Activated CD4-positive, CD25-positive, alpha-beta regulatory T cell treated with anti-CD3 and anti-CD28 coated beads, Interleukin-2, amount 50 U/mL, for 72 hours (primary cell): Measurements from ENCODE around the gene AMBP.

ENCODE experiments used
- DNase-seq: peaks from one replicate; pipeline ENCODE4 v3.0.0; 2021

AMBP gene

DNA sequence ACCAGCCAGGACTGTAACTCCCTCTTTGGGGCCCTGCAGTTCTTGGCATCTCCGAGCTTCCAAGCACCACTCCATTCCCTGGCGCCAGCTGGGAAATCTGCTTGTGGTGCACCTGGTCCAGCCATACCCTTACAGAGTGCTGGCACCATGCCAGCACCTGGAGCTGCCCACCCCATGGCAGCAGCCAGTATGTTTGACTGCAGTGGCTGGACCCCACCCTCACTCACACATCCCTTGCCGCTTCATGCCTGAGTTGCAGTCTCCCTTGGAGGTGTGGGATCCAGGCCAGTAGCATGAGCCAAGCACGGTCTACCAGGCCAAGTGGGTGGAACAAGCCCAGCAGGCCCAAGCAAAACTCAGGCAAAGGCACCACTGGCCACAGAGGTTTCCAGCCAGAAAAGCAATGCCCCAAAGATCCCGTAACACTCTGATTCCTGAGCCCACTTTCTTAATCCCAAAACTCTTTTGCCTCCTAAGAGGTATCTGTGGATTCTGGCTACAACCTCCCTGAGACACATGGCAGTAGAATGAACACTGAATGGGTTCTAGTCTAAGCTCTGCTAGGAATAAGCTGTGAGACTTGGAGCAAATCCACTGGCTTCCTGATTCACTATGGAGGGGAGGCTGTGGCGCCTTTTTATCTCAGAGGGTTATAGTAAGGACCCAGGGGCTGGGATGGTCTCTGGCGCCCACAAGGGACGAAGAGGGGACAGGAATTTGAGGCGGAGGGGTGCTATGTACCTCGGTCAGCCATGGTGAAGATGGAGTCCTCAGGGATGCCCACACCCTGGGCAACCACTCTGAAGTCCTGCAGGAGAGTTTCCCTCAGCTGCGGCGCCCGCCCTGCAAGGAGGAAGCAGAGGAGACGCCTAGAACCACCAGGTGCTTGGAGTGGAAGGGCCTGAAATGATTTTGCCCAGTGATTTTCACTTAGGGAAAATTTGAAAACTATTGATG, 5.6 kb downstream of the AMBP start:
- DNase-seq, result no peak

DNA sequence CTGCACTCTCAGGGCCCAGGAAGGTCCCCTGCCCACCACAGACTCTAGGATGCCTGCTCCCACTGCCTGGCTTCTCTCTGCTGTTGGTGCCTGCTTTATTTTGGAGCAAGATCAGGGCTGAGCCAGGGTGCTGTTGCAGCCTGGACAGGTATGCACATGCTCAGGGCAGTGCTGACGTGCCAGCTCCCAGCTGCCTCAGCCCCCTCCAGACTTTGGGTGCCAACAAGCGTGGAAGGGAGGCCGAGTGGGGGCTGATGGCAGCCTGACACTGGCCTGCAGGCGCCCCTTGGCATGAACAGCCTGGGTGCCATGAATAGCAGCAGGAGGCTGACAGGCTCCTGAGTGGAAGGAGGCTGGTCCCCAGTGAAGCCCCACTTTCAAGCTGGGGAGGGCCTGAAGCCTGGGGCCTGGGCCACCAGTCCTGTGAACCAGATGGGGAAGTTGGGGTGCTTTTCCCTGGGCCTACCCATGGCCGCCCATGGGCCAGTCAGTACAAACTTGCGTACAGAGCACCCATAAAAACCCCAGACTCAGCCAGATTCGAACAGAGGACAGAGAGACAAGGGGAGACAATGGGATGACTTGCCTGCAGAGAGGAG, 6.8 kb downstream of the AMBP start:
- DNase-seq, result no peak

DNA sequence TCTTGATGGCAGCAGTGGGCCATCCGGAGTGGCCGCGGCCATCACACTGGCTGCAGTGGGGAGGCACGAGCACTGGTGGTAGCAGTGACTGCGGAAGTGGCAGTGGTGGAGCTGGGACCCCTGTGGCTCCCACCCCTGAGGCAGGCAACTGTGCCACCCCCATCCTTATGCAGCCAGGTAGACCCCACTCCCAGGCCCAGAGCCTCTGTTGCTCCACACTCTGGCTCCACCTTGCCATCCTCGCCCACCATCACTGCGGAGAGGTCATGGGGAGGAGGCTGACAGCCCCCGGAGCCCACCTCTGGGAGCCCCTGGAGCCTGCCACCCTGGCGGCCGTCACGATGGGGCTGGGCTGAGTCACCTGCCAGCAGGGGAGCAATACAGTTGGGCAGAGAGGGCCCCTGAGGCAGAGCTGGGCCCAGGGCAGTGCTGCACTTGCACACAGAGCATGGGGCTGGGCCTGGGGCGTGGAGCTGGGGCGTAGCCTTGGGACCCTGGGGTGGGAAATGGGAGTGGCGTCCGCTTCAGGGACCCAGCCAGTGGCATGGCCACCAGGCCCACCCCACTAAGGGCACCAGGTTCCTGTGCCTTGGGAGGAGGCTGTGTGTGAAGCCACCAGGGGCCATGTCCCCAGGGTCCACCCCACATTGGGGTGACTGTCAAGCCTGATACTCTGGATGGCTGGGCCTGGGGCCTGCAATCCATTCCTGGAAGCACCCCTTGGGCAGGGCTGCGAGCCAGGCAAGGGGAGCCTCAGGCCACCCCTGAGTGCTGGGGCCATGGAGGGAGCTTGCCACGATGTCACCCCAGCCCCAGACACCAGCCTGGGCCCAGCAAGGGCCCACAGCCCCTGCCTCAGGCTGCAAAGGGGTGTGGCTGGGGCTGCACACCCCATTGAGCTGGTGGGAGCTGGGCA, 7.7 kb downstream of the AMBP start:
- no peak for DNase-seq

DNA sequence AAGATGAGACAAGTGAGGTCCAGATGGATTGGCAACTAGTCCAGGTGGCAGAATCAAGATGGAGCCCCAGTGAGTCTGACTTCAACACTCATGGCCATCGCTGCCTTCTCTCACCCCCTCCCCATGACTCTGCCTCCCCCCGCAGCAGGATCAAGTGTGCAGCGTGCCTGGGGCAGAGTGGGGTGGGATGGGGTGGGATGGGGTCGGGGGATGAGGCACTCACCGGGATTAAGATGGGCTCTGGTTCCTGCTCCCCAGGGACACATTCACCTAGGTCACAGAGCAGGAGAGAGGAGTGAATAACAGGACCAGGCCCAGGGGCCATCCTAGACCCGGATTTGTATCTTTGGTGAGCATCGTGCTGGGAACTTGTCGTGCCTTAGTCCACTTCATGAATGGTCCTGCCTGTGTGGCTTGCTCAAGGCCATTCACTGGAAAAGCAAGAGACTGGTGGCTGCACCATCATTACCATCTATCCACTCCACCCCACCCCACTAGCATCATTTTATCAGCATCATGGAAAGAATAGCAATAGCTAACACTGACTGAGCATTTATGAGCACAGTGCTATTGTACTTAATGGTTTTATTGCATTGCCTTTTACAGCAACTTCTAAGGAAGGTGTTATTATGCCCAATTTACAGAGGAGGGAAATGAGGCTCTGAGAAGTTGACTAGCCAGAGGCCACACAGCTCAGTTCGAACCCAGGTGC, 8.5 kb downstream of the AMBP start:
- DNase-seq, result no peak

DNA sequence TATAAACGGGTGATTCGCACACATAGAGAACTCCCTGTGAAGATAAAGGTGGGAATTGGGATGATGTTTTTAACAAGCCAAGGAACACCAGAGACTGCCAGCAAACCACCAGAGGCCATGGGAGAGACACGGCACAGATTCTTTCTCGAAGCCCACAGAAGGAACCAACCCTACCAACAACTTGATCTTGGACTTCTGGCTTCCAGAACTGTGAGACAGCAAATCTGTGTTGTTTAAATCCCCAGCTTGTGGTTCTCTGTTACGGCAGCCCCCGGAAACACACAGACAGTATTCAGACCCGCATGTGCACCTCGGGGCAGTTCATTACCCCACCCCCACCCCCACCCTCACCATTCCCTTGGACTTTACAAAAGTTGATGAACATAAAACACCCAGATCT, 12.8 kb downstream of the AMBP start:
- no peak for DNase-seq

DNA sequence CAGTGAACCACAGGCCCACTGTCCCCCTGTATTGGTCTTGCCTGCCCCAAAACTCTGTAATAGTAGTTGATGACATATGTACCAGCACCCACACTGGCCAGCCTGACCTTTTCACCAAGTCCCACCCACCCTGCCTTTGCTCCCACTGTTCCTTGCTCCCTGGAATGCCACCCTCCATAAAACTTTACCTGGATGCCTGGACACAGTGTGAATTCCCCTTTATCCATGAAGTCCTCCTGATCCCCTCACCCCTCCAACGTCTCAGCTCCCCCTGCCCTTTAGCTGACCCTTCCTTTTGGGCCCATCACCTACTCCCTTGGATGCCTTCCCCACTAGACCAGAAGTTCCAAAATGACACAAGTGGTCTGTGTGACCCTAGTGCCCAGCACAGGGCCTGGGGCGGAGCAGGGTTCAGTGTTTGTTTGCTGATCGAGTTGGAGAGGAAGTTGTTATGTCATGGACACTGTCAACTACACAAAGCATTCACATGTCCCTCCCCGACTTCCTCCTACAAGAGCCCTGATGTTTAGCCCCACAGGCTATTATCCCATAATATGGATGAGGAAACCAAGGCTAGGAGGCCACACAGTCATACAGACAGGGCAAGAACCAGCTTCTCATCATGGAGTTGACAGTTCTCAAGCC, 16.1 kb downstream of the AMBP start:
- DNase-seq, result no peak

DNA sequence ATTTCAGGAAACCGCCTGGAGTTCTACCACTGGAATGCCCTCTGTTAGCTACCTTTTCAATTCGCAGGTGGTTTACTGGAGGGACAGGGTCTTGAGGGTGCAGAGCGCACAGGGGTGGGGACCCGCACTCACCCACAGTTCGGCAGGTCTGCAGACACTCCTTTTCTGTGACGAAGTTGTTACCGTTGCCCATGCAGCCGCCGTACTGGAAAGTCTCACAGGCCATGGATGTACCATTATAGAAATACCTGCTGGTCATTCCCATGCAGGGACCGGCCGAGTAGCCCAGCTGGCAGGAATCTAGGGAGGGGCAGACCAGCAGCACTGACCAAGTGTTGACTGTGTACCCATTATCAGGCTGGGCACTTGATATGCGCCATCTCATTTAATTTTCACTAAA, 16.8 kb downstream of the AMBP start:
- no peak for DNase-seq

DNA sequence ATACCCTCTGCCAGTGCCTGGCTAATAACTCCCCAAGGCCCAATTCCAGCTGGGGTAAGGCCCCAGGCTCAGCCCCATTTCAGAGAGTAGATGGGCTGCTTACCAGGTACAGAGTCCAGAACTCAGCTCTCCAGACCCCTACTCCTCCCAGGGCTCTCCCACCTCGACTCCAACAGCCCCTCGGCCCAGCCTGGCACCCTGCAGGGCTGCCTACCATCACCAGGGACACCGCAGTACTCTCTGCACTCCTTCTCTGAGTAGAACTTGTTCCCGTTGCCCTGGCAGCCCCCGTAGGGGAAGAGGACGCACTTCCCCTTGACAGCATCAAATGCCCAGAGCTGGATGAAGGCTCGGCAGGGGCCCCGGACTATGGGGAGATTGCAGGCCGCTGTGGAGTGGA, 17.4 kb downstream of the AMBP start:
- no peak for DNase-seq

DNA sequence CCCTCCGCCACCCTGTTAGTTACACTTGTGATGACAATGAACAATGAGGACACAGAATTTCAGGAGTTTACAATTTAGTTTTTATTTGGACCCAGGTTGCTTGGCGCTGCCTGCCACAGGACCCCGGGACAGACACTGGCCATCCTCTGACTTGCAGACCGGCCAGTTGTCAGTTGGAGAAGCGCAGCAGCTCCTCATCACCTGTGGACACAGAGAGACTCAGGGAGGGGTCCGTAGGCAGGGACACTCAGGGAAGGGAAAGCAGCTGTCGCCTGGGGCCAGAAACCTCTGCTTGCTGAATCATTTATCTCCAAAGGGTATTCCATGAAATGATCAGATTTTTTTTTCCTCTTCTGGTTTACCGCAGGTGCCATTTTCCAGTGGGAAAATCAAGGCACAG, 18.0 kb downstream of the AMBP start:
- DNase-seq, result no peak

DNA sequence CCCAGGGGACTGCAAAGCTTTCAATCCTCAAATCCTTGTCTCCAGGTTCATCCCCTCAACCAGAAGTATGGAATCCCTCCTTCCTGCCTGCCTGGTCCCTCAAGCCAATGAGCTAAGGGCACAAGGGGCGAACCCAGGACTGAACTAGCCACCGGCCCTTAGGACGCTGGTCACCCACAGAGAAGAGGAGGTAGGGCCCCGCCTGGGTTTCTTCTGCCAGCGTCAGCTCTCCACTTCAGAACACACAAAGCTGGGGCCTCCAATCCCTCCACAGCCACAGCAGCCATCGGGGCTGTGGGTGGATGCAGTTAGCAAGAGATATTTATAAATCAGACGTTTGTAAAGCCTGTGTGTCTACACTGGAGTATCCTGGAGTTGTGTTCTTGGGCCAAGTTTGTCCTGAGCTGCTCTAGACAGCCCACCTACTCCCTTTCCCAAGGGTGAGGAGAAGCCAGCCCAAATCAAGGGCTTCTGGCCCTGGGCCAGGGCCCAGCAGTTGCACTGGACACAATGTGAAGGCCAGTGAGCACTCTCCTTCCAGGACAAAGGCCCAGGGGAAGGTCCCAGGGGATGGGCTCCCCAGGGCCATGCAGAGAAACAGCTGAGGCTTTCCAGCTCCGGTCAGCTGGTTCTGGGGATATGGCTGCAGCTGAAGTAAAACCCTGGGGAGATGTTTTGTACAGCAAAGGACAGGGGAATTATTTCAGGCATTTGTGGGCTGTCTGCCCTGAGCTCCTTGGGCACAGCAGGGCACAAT, 18.9 kb downstream of the AMBP start:
- no peak for DNase-seq

DNA sequence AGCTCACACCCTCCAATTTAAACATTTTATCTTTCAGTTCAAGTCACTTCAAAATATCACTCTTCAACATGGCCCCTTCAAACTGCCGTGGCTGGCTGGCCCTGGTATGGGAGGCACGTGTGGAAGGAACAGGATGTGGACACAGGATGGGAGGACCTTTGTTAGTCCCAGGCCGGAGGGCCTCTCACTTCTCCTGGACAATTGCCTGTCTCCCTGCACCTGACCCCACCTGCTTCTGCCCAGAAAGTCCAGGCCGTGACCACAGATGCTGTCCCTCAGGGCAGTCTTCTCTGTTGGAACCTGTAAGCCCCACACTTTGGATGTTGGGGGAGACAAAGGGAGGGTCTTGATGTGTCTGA, 19.4 kb downstream of the AMBP start:
- DNase-seq, result no peak

DNA sequence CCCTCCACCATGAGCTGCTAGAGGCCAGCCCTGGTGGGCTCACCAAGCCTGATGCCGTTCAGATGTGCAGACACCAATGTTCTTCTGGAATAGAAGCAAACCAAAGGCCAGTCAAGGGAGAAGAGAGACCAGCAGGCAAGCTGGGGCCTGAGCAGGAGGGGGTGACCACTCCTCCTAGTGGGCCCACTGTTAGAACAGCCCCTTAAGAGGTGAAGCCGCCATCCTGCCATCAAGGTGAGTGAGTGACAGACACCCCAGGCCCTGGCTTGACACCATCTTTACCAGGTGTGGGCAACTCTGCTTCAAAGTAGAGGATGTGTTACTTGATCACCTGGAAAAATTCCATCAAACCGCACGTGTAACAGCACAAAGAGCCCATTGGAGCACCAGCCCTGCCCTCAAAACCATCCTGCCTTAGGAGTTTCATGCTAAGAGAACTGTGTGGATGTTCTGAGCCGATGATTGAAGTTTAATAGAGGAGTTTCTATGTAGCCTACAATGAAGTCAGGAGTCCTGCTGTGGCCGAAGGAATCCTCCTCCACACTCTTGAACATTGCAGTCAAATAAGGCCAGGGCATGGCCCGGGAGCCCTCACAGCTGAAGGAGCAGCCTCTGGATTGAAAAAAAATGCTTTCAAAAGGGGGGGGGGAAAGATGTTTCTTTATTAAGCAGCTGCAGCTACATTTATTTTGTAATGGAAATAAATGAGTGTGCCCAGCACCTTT, 20.8 kb downstream of the AMBP start:
- no peak for DNase-seq

DNA sequence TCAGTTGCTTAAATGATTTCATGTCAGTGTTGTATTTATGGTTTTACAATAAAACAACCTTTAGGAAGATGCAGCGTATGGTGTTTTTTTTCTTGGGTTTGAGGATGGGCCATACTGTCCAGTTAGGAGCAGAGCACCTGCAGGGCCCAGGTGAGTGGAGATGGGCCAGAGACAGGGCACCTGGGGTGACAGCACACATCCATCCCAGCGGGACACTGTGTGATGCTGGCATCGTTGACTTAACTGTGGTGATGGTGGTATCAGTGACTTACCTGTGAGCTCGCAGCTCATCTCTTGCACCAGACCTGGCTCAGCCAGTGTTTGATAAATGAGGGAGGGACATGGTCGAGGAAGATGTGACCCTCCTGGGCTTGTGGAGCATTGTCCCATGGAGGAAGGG, 21.6 kb downstream of the AMBP start:
- no peak for DNase-seq

DNA sequence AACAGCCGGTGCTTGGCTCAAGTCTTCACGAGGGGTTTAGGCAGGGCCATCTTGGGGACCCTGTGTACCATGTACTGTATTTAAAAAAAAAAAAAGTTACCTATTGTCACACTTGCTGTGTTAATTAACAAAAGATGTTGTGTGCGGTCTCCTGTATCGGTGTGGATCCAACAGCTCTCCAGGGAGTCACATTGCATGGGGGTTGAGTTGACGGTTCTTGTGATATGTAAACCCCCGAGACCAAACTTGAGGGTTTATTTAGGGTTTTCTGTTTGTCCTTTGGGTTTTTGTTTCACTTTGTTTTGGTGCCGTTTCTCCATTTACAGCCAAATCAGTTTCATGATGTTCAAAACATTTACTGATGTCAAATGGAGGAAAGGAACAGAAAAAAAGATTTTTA, 22.2 kb downstream of the AMBP start:
- DNase-seq, result no peak

DNA sequence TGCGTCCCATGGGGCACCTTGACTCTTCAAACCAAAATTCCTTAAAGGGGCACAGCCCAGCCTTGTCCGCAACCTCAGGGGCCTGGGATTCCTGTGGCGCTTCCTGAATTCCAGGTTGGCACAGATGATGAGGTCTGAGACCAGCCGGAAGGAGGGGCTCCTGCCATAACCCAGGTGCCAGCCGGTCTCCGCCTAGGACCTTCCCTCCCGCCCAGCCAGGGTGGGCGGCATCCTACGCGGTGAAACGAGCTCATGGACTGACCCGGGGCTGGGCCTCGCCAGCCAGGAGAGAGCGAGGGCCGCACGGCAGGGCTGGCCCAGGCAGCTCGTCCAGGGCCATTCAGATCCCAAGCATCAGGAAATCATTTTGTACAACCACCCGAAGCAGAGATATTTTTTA, 23.0 kb downstream of the AMBP start:
- no peak for DNase-seq

DNA sequence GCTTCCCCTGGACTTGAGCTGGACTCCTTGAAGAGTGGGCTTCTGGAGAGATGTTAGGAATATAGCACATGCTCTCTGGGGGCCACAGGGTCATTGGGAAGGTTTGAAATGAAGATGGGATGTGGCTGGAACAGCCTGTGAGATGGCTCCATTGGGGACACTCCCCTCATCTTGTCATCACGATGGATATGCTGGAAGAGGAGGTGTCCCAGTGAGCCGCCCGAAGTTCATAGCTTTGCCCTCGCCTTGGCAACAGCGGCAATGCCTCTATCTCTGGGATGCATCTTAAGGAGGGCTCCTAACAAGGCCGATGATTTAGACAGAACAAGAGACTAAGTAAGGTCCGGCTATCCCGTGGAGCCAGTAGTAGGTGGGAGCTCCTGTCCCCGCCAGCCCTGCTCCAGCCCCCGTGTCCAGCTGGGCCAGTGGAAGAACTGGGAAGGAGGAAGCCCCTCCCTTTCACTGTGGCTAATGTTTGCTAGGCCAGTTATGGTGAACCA, 23.9 kb downstream of the AMBP start:
- DNase-seq, result no peak

DNA sequence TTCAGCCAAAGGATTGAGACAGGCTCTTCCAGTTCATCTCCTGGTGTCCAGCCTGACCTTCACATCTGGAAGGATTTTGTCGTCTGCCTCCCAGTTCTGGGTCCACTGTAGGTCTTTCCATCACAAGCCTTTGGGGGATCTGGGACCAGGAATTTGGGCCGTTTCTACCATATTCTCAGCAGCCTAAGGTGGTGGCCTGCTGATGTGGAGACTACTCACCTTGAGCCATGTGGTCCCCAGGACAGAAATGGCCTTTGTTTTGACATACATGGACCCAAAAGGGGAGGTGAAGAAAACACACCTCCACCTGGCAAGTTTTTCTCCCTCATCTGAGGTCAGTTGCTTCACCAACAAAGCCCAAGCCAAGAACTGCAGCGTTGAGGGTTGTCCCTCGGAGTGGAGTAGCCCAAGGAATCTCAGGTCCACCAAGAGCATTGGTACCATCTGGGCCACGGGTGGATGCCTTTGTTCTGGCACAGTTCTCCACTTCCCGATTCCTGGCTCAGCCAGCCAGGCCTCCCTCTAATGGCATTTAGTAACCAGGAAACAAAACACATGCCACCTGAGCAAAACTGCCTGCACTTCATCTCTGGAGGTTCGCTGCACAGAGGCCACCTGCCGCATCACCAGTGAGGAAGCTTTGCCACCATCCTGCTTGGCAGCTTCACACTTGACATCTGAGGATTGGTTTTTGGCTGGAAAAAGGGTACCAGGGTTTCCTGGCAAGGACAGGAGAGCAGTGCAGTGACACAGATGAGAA, 24.7 kb downstream of the AMBP start:
- DNase-seq, result no peak

DNA sequence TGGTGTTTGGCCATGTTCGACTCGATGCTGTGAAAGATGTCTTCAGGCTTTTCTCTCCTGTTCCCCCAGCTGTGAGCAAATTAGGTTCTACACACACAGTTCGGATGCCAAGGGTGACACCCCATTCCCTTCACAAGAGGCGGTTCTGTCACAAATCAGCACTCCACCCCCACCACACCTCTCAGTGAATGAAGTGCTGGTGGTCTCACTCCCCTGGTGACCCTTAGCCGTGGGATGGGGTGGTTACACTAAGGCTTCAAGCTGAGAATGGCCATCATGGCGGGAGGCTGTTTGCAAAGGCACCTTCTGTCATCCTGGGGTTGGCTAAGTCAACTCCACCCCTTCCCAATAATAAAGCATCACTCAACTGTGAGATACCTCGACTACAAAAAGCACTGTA, 26.4 kb downstream of the AMBP start:
- DNase-seq, result no peak

DNA sequence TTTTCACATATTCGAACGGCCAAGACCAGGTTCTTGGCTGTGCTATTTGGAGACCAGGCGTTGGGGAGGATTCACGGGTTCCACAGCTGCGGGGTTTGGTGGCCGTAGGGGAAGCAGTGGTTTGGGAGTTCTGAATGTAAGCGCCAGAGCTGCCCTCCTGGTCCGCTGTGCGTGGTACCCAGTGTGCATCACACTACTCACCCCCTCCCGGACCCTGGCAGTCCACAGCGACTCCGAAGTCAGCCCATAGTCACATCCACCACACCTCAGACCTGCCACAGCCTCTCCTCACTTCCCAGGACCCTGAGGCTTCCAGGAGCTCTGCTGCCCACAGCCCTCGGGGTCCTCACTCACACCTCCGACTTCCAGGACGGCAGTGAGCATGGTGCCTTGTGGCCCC, 26.8 kb downstream of the AMBP start:
- DNase-seq, result no peak

DNA sequence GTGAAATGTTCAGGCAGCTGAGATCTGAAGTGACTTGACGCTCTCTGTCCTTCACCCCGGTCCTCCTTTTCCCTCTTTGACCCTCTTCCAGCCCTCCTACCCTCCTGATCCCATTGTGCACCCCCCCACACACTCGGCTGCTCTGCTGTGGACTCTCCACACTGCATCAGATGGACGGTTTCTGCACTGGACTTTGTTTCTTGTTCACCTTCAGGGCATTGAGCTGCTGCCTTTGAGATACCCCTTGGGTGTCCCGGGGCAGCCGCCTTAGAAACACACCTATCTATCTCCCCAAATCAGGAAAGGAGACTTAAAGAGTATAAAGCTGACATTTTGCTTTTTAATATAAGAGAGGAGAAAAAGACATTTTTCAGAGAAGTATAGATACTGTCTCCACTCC, 27.5 kb downstream of the AMBP start:
- no peak for DNase-seq
